IMR-90 (cell line): ENCODE data around the gene CNNM3. TPM values are rescaled to one million over a fixed set of nuclear protein-coding genes. Genes with fewer than 3 reads are reported as not detected.

Experiments used
- ATAC-seq: fragments of 200-7000 bp; cut with Tn5 transposase; 2 replicates; pipeline ENCODE4 v1.9.1; 2020; ENCODE audit warnings: low read depth, mild to moderate bottlenecking, moderate library complexity
- BruUV-seq: library from RNA; stranded (reverse); fragments of 400-500 nt; replicated peaks from 2 replicates; lab custom pipeline; 2021; lab: Mats Ljungman, UMichigan
- CTCF ChIA-PET: fragments of 300-600 bp; formaldehyde crosslinking; extraction: SDS; loops from one replicate; lab custom pipeline; 2021; ENCODE audit warnings: antibody characterized with exemption; lab: Yijun Ruan, JAX
- POLR2A ChIA-PET: fragments of 300-600 bp; sonication (Branson Sonifier 250); formaldehyde crosslinking; loops from one replicate; lab custom pipeline; 2022; ENCODE audit warnings: antibody characterized with exemption; ENCODE audit not compliant: unreplicated experiment; lab: Charles Lee
- DNase-seq: peaks from one replicate; pipeline ENCODE4 v3.0.0; 2013
- H2AFZ ChIP-seq: replicated peaks from 2 replicates; pipeline ENCODE3; 2013; ENCODE audit warnings: low read length, mild to moderate bottlenecking; ENCODE audit not compliant: poor library complexity
- H2AK5ac ChIP-seq: 2 replicates; pipeline ENCODE4 v1.6.1; 2013; ENCODE audit warnings: low read depth, low read length, inconsistent platforms
- H2AK9ac ChIP-seq: replicated peaks from 2 replicates; pipeline ENCODE3; 2013; ENCODE audit warnings: mild to moderate bottlenecking, low read depth, low read length, moderate library complexity; ENCODE audit not compliant: poor library complexity
- H2BK120ac ChIP-seq: 2 replicates; pipeline ENCODE4 v1.6.1; 2013; ENCODE audit warnings: low read depth, low read length, inconsistent platforms
- H2BK15ac ChIP-seq: 3 replicates; pipeline ENCODE4 v1.6.1; 2013; ENCODE audit warnings: low read depth, low read length, inconsistent platforms
- H2BK20ac ChIP-seq: 2 replicates; pipeline ENCODE4 v1.6.1; 2013; ENCODE audit warnings: low read depth, mild to moderate bottlenecking, inconsistent platforms, low read length, moderate library complexity
- H2BK5ac ChIP-seq: 2 replicates; pipeline ENCODE4 v1.6.1; 2013; ENCODE audit warnings: mild to moderate bottlenecking, low read depth, low read length, inconsistent platforms; ENCODE audit not compliant: poor library complexity, severe bottlenecking
- H3K14ac ChIP-seq: replicated peaks from 2 replicates; pipeline ENCODE4 v1.6.1; 2013; ENCODE audit warnings: low read depth, low read length, inconsistent platforms
- H3K18ac ChIP-seq: 2 replicates; pipeline ENCODE4 v1.6.1; 2013; ENCODE audit warnings: low read depth, low read length, control low read depth
- H3K23ac ChIP-seq: 2 replicates; pipeline ENCODE4 v1.6.1; 2013; ENCODE audit warnings: low read depth, low read length, inconsistent platforms
- H3K27ac ChIP-seq: 2 replicates; pipeline ENCODE4 v1.5.1; 2013; ENCODE audit warnings: mild to moderate bottlenecking, control low read depth, low read length; ENCODE audit not compliant: insufficient read depth
- H3K27me3 ChIP-seq: 2 replicates; pipeline ENCODE4 v1.6.1; 2013; ENCODE audit warnings: low read length; ENCODE audit not compliant: control insufficient read depth, insufficient read depth
- H3K36me3 ChIP-seq: 2 replicates; pipeline ENCODE4 v1.6.1; 2013; ENCODE audit warnings: low read length, mixed read lengths; ENCODE audit not compliant: control insufficient read depth, insufficient read depth
- H3K4ac ChIP-seq: 2 replicates; pipeline ENCODE4 v1.6.1; 2013; ENCODE audit warnings: low read depth, low read length, inconsistent platforms
- H3K4me1 ChIP-seq: 2 replicates; pipeline ENCODE4 v1.6.1; 2013; ENCODE audit warnings: low read length, mixed read lengths; ENCODE audit not compliant: control insufficient read depth, insufficient read depth
- H3K4me2 ChIP-seq: 2 replicates; pipeline ENCODE4 v1.6.1; 2013; ENCODE audit warnings: low read depth, mild to moderate bottlenecking, control low read depth, low read length, moderate library complexity
- H3K4me3 ChIP-seq: 2 replicates; pipeline ENCODE4 v1.5.1; 2013; ENCODE audit warnings: low read depth, mild to moderate bottlenecking, control low read depth, low read length, moderate library complexity; ENCODE audit not compliant: insufficient read depth
- H3K56ac ChIP-seq: 2 replicates; pipeline ENCODE4 v1.6.1; 2013; ENCODE audit warnings: low read length, inconsistent platforms; ENCODE audit not compliant: insufficient read depth; ENCODE audit errors: extremely low read depth
- H3K79me1 ChIP-seq, 2 experiments: 2 replicates each; pipeline ENCODE4 v1.6.1; 2013; ENCODE audit warnings: low read length in 2 of 2, inconsistent platforms in 1 of 2, low read depth in 1 of 2
- H3K9ac ChIP-seq: 2 replicates; pipeline ENCODE4 v1.6.1; 2013; ENCODE audit warnings: low read depth, low read length, control low read depth
- H3K9me1 ChIP-seq: 2 replicates; pipeline ENCODE4 v1.6.1; 2013; ENCODE audit warnings: low read length, inconsistent platforms; ENCODE audit not compliant: insufficient read depth
- H3K9me3 ChIP-seq: 2 replicates; pipeline ENCODE4 v1.6.1; 2013; ENCODE audit warnings: low read length; ENCODE audit not compliant: control insufficient read depth, insufficient read depth
- H4K20me1 ChIP-seq: 2 replicates; pipeline ENCODE4 v1.6.1; 2013; ENCODE audit warnings: low read length, inconsistent platforms; ENCODE audit not compliant: insufficient read depth
- H4K5ac ChIP-seq: 2 replicates; pipeline ENCODE4 v1.6.1; 2013; ENCODE audit warnings: mild to moderate bottlenecking, low read depth, low read length, control low read depth
- H4K8ac ChIP-seq, 2 experiments: 2 replicates each; pipeline ENCODE4 v1.6.1; 2013; ENCODE audit warnings: low read depth in 2 of 2, low read length in 2 of 2, control low read depth in 1 of 2, inconsistent platforms in 1 of 2
- H4K91ac ChIP-seq: 2 replicates; pipeline ENCODE4 v1.6.1; 2013; ENCODE audit warnings: low read depth, low read length, inconsistent platforms; ENCODE audit not compliant: insufficient read depth
- BHLHE40 ChIP-seq: fragments of 150-350 bp; IDR thresholded peaks from 2 replicates; pipeline ENCODE4 v1.6.1; 2016; ENCODE audit warnings: mild to moderate bottlenecking, low read depth, low read length
- CEBPB ChIP-seq: IDR thresholded peaks from 2 replicates; pipeline ENCODE4 v1.6.1; 2012; ENCODE audit warnings: low read depth, low read length, improper control_type of control experiment
- CHD1 ChIP-seq: IDR thresholded peaks from 2 replicates; pipeline ENCODE4 v1.6.1; 2012; ENCODE audit warnings: low read depth, low read length, improper control_type of control experiment
- CTCF ChIP-seq: conservative IDR thresholded peaks from 2 replicates; pipeline ENCODE4 v1.5.1; 2012; ENCODE audit warnings: mild to moderate bottlenecking, low read depth, low read length, improper control_type of control experiment
- ELK1 ChIP-seq: fragments of 150-350 bp; IDR thresholded peaks from 2 replicates; pipeline ENCODE4 v1.6.1; 2016; ENCODE audit warnings: low read depth, mild to moderate bottlenecking, low read length, moderate library complexity, borderline replicate concordance
- FOS ChIP-seq: fragments of 150-350 bp; IDR thresholded peaks from 2 replicates; pipeline ENCODE4 v1.6.1; 2016; ENCODE audit warnings: low read depth, low read length
- MAZ ChIP-seq: IDR thresholded peaks from 2 replicates; pipeline ENCODE4 v1.6.1; 2012; ENCODE audit warnings: low read depth, mild to moderate bottlenecking, low read length, improper control_type of control experiment, moderate library complexity, borderline replicate concordance
- POLR2A ChIP-seq: IDR thresholded peaks from 2 replicates; pipeline ENCODE4 v1.6.1; 2012; ENCODE audit warnings: mild to moderate bottlenecking, low read depth, low read length
- RAD21 ChIP-seq: IDR thresholded peaks from 2 replicates; pipeline ENCODE4 v1.6.1; 2012; ENCODE audit warnings: low read length, improper control_type of control experiment
- RCOR1 ChIP-seq: IDR thresholded peaks from 2 replicates; pipeline ENCODE4 v1.6.1; 2012; ENCODE audit warnings: mild to moderate bottlenecking, low read length, improper control_type of control experiment; ENCODE audit not compliant: insufficient replicate concordance
- RFX5 ChIP-seq: IDR thresholded peaks from 2 replicates; pipeline ENCODE4 v1.8.0; 2012; ENCODE audit warnings: low read depth, mild to moderate bottlenecking, low read length, moderate library complexity
- SMC3 ChIP-seq: fragments of 150-350 bp; IDR thresholded peaks from 2 replicates; pipeline ENCODE4 v1.6.1; 2016; ENCODE audit warnings: low read depth, mild to moderate bottlenecking, antibody characterized with exemption, low read length, moderate library complexity
- USF2 ChIP-seq: fragments of 150-350 bp; IDR thresholded peaks from 2 replicates; pipeline ENCODE4 v1.6.1; 2017; ENCODE audit warnings: mild to moderate bottlenecking, antibody characterized with exemption, low read length, low read depth
- WGBS, 2 experiments: methylation state at CpG; one replicate each; pipeline versions ENCODE4 v1.1.5 to v1.1.7; 2013; ENCODE audit warnings: missing lambda C conversion rate in 2 of 2; ENCODE audit not compliant: insufficient read length in 1 of 2; ENCODE audit errors: extremely low coverage in 2 of 2; 5-methylcytosine and 5-hydroxymethylcytosine counted together
- dilution Hi-C: fragments of 300-500 bp; cut with HindIII; formaldehyde crosslinking; loops from one replicate; pipeline ENCODE4 v1.14.3; 2018; ENCODE audit warnings: low sequenced_read_pairs; ENCODE audit not compliant: unreplicated experiment
- in situ Hi-C: fragments of 300-500 bp; cut with MboI; formaldehyde crosslinking; loops from 3 replicates; pipeline ENCODE4 v1.14.3; 2019; ENCODE audit warnings: low sequenced_read_pairs, inconsistent platforms, mixed read lengths
- intact Hi-C: fragments of 100-400 bp; cut with micrococcal nuclease; formaldehyde crosslinking; loops from 2 replicates; pipeline ENCODE4 v1.10.0; 2022
- polyA plus RNA-seq, 3 experiments: library from polyadenylated mRNA; depleted of rRNA; stranded (reverse); fragments of >200 nt; gene quantifications; 2 replicates each; pipeline ENCODE4 v1.2.3, GENCODE V29; 2012; ENCODE audit warnings: low replicate concordance in 1 of 3
- total RNA-seq: library from RNA; depleted of rRNA; stranded (reverse); fragments of >200 nt; gene quantifications from 2 replicates; pipeline ENCODE4 v1.2.3, GENCODE V29; 2012

CNNM3 gene
- total and polyA plus RNA-seq, 2 of the 4 experiments (the other 2 are of a cell fraction), result 2.3 to 6.1 TPM

- Histone ChIP-seq H4K20me1 (no peaks in the 10 kb centered on the region; the same call in 1 of the 2 replicates), H3K4me2 (peak within 1 kb of the TSS; percentile 87), H3K9me1 (peaks cover 3% of the 10 kb centered on the region; the same call in 1 of the 2 replicates), H2BK15ac (no peak within 1 kb of the TSS), H3K14ac (peak within 1 kb of the TSS; percentile 64), H3K4me1 (peaks cover 12% of the 10 kb centered on the region), H3K36me3 (peaks cover 29% of the 10 kb centered on the region), H3K23ac (peak within 1 kb of the TSS; percentile 66; the same call in 1 of the 2 replicates), H3K18ac (no peak within 1 kb of the TSS; the same call in 1 of the 2 replicates), H3K9ac (peak within 1 kb of the TSS; percentile 63), H3K27me3 (no peaks in the 10 kb centered on the region), H3K56ac (no peak within 1 kb of the TSS), H2AK5ac (no peak within 1 kb of the TSS), H3K4ac (peak within 1 kb of the TSS; percentile 84), H4K8ac (peak within 1 kb of the TSS; percentile 74 to 84), H4K91ac (peak within 1 kb of the TSS; percentile 62), H3K79me1 (peaks cover 11 to 36% of the 10 kb centered on the region in 2 experiments), H2BK20ac (no peak within 1 kb of the TSS), H4K5ac (no peak within 1 kb of the TSS; the same call in 1 of the 2 replicates), H2AK9ac (peak within 1 kb of the TSS; percentile 95), H2AFZ (peak within 1 kb of the TSS; percentile 99), H2BK5ac (peak within 1 kb of the TSS; percentile 17), H3K9me3 (no peaks in the 10 kb centered on the region), H2BK120ac (no peak within 1 kb of the TSS), H3K27ac (peak within 1 kb of the TSS; percentile 58), H3K4me3 (peak within 1 kb of the TSS; percentile 60)
- BruUV-seq, result no TSS peak
- ChIA-PET CTCF (interaction anchor here (0.6 to 2.0 kb wide), 20 partner anchors 10 to 105 kb away, joined by 3 to 23 read pairs (median 4); no protein-coding TSS in a partner anchor), POLR2A (interaction anchor here (0.8 kb wide), 1 partner anchor 95 kb away, joined by 3 read pairs; no protein-coding TSS in a partner anchor)
- intact Hi-C loops (loop anchor here (1.0 kb wide), 3 partner anchors 10 to 102 kb away; no protein-coding TSS in a partner anchor), in situ Hi-C loops (loop anchor here (5.0 to 25.0 kb wide), 2 partner anchors 99 to 254 kb away; partner anchors contain the start of gene ANKRD36), dilution Hi-C loops (no loop called here)
- 0% methylated on average over 42 of the region's 81 CpGs; no CpG with 5 or more reads in 1 of the 2 experiments for WGBS, 2 experiments
- ATAC-seq, result peak; percentile 96
- DNase-seq, result peak; percentile 98
- TF ChIP-seq SMC3 (peak; percentile 90), FOS (peak; percentile 79; the same call in 1 of the 2 replicates), RFX5 (no peak), CHD1 (no peak), POLR2A (peak; percentile 53; the same call in 1 of the 2 replicates), BHLHE40 (no peak), MAZ (peak; percentile 75; the same call in 1 of the 2 replicates), USF2 (no peak), RCOR1 (no peak), CTCF (peak; percentile 99), CEBPB (no peak), ELK1 (no peak), RAD21 (peak; percentile 93)
Measured at GRCh38 chr2:96857667-96858372, 41.8 kb downstream of the CNNM3 start, which contains the start of gene ANKRD39. Gene ANKRD39 (minus strand): TSS chr2:96858016. CDS start chr2:96857987, 29 bp downstream.
